Measurements from ENCODE around the gene TOR1B. TPM values are rescaled to one million over a fixed set of nuclear protein-coding genes. Genes with fewer than 3 reads are reported as not detected.

TOR1B gene
- total RNA-seq, 1 donor from 2014 or later = 51.7 TPM

- intact Hi-C loops (cut with DNase I) = no loop called here
- no peaks in the 10 kb centered on the region for H3K9me3 ChIP-seq
- H3K27ac ChIP-seq = no peak overlapping the region
- H3K4me3 ChIP-seq = no peak overlapping the region
- no peak for TF ChIP-seq CTCF (IDR thresholded peaks at IDR 0.05)
- no peak for DNase-seq (ENCODE audit: low spot score in 2 of 2)
- peaks cover 0 to 10% of the 10 kb centered on the region in 2 donors for H3K36me3 ChIP-seq
- H3K27me3 ChIP-seq = no peaks in the 10 kb centered on the region
- peaks cover 5 to 34% of the 10 kb centered on the region in 2 donors for H3K4me1 ChIP-seq
Observed at GRCh38 chr9:129841071-129841470, 38.1 kb downstream of the TOR1B start.

GRCh38 chr9:129845373-129845772 lies 42.4 kb downstream of the TOR1B start:
- no peak overlapping the region for H3K4me3 ChIP-seq
- intact Hi-C loops (cut with DNase I) = no loop called here
- H3K4me1 ChIP-seq = peaks cover 9 to 26% of the 10 kb centered on the region in 2 donors
- no peaks in the 10 kb centered on the region for H3K9me3 ChIP-seq
- peak overlapping the region; percentile 36 to 49 for H3K27ac ChIP-seq
- TF ChIP-seq CTCF (IDR thresholded peaks at IDR 0.05) = no peak
- no peak for DNase-seq (ENCODE audit: low spot score in 2 of 2)
- peaks cover 0 to 10% of the 10 kb centered on the region in 2 donors for H3K36me3 ChIP-seq
- H3K27me3 ChIP-seq = no peaks in the 10 kb centered on the region

- Histone ChIP-seq H3K36me3 (peaks cover 15 to 25% of the 10 kb centered on the region in 2 donors), H3K4me1 (peaks cover 12 to 36% of the 10 kb centered on the region in 2 donors), H3K27me3 (no peaks in the 10 kb centered on the region), H3K27ac (peak overlapping the region; percentile 81 to 87), H3K9me3 (no peaks in the 10 kb centered on the region), H3K4me3 (no peak overlapping the region)
- no peak for DNase-seq (ENCODE audit: low spot score in 2 of 2)
- intact Hi-C loops (cut with DNase I) = no loop called here
- no peak for TF ChIP-seq CTCF (IDR thresholded peaks at IDR 0.05)
Observed at GRCh38 chr9:129848712-129849441, 45.9 kb downstream of the TOR1B start.

GRCh38 chr9:129849901-129850300 lies 46.9 kb downstream of the TOR1B start:
- TF ChIP-seq CTCF (IDR thresholded peaks at IDR 0.05) = no peak
- Histone ChIP-seq H3K27me3 (no peaks in the 10 kb centered on the region), H3K4me3 (no peak overlapping the region), H3K9me3 (no peaks in the 10 kb centered on the region), H3K27ac (peak overlapping the region; percentile 81 to 87), H3K4me1 (peaks cover 14 to 38% of the 10 kb centered on the region in 2 donors), H3K36me3 (peaks cover 18 to 26% of the 10 kb centered on the region in 2 donors)
- no peak for DNase-seq (ENCODE audit: low spot score in 2 of 2)
- intact Hi-C loops (cut with DNase I) = no loop called here

GRCh38 chr9:129850821-129851550 lies 48.0 kb downstream of the TOR1B start:
- Histone ChIP-seq H3K27me3 (no peaks in the 10 kb centered on the region), H3K36me3 (peaks cover 18 to 30% of the 10 kb centered on the region in 2 donors), H3K9me3 (no peaks in the 10 kb centered on the region), H3K27ac (peak overlapping the region; percentile 81 to 87), H3K4me1 (peaks cover 15 to 44% of the 10 kb centered on the region in 2 donors), H3K4me3 (no peak overlapping the region)
- TF ChIP-seq CTCF (IDR thresholded peaks at IDR 0.05) = no peak
- intact Hi-C loops (cut with DNase I) = no loop called here
- DNase-seq (ENCODE audit: low spot score in 2 of 2) = peak in 1 of 2 donors; percentile 78

Data from ascending aorta (tissue), 2 donors.